Femur (tissue), 1 donor: ENCODE data around the gene MAD1L1.
"Not testable (repeated sequence)": the region's sequence is repeated elsewhere in the genome, so short reads cannot be mapped to it uniquely, and the experiment has no call there.

Experiments
- DNase-seq: peaks from one replicate; pipeline ENCODE4 v3.0.0-alpha.2; 2017

Gene MAD1L1

GRCh38 chr7:2170576-2171521, 61.9 kb downstream of the MAD1L1 start:
- no peak for DNase-seq

- no peak for DNase-seq
Observed at GRCh38 chr7:2169923-2170575, 62.7 kb downstream of the MAD1L1 start.

DNA sequence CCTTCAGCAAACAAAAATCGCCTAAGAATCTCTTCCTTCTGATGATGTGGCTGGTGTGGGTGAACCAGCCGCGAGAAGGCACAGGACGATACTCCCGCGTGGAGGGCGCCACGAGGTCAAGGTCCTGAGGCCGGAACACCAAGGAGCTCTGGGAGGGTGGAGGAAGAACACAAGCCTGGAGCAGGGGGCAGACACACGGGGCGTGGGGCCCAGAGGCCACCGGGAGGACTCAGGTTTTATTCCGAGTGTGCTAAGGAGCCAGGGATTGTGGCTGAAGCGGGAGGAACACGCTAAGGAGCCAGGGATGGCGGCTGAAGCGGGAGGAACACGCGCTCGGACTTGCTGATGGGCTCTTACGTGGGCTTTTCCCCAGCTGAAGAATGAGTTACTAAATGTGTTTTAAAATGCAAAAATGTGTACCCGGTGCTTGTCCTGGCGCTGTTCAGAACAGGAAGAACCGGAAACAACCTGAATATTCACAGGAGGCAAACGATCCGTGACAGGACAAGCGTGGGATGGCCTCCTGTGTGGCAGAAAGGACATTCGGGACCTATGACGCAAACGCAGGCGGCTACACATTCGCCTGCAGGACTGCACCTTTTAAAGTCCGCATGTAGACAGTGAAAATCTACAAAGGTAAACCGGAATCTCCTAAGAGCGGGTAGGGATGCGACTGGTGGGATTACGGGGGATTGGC, 64.0 kb downstream of the MAD1L1 start:
- no peak for DNase-seq

GRCh38 chr7:2166625-2167280, 66.0 kb downstream of the MAD1L1 start:
- no peak for DNase-seq

GRCh38 chr7:2165610-2166594, 66.8 kb downstream of the MAD1L1 start:
- DNase-seq: peak; percentile 69

- no peak for DNase-seq
Observed at GRCh38 chr7:2165239-2165609, 67.5 kb downstream of the MAD1L1 start.

DNA sequence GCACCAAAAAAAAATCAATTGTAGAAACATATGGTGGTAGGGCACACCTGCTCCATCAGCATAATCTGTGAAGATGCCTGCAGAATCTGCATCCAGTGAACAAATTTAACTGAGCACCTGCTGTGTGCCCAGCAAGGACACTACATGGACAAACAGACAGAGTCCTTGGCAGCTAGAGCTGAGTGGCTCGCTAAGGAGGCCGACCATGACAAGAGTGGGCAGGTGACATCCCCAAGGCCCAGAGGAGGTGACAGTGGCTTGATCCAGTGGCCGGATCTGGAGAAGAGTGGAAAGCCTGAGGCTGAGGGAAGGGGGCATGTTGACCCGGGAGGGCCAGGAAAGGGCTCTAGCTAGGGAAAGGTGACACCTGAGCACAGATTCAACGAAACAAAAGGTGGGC, 68.1 kb downstream of the MAD1L1 start:
- DNase-seq: no peak

DNA sequence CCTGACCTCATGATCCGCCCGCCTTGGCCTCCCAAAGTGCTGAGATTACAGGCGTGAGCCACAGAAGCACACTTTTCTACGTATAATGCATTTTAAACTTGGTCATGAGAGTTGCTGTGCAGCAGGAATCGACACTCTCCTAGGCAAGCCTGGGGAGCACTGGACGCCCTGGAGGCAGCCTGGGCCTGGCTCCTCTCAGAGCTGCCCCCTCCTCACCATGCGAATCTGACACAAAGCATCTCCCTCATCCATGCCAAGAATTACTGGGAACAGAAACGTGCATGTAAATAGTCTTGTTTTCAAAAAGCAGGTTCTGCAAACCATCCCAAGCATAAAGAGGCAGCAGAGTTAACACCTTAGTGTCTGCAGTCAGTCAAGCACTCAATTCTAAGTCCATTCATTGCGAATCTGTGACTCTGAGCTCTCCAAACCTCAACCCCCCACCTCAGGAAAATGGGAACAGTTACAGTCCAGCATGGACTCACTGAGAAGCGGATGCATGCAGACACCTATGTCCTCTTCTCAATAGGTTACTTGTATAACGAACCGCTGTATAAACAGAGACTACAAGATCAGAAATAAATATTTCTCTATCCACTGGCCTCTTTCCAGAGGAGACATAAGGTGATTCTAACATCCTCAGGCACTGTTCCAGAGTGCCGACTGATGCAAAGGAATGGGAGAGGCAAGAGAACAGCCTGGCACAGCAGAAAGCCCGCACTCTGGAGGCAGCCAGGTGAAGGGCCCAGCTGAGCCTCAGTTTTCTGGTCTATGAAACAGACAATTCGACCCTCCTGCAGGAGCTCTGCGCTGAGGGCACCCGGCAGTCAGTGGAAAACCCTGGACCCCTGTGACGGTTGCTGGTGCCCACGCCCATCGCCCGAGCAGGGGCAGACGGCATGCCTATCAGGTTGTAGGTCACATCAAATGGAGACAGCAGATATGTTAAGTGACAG, 68.9 kb downstream of the MAD1L1 start:
- no peak for DNase-seq

- no peak for DNase-seq
Observed at GRCh38 chr7:2162959-2163358, 69.8 kb downstream of the MAD1L1 start.

GRCh38 chr7:2162004-2162902, 70.5 kb downstream of the MAD1L1 start:
- not testable (repeated sequence) for DNase-seq

DNA sequence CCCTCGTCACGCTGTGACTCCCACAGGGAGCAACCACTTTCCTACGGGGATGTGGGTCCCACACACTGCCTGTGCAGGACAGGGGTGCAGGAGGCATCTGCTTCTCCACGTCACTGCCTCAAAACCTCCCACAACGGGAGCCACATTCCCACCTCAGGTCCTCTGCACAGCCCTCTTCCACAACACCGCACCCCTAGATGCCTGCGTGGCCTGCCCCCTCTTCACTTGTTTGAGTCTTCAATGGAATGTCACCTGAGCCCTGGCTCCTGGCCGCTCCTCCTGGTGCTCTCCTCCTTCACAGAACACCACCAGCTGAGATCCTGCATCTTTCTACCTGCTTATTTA, 73.6 kb downstream of the MAD1L1 start:
- DNase-seq: peak; percentile 13

DNA sequence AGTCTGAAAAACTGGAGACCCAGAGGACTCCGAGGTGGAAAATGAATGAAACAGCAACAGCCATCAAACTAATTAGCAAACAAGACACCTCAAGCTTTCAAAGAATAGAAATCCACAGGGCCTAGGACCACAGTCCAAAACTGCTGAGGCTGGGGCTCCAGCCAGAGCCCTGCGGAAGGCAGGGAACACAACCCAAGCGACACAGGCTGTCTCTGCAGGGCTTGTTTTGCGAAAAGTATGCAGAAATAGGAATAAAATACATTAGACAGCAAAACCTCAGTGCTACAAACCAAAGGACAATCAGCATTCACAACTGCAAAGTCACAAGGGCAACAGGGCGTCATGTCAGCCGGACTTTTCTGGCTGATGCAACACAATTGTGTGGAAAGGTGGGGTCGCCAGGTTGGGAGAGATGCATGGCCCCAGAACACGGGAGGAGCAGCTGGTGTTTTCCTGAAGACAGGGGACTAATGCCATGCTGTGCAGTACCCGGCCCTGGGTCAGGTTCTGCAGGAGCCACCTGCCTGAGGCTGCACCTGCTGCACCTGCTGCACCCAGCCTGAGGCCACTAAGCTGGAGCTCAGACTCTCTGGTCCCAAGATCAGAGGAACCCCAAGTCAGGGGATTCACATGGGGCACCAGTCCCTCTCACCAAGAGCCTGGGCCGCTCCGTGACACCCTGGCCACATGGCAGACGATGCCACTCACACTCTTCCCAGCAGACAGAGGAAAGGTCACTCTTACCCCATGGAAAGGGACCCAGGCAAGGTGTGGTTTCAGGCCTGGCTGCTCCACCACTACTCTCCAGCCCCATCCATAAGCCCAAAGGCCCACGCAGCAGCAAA, 74.2 kb downstream of the MAD1L1 start:
- no peak for DNase-seq

- DNase-seq: peak; percentile 73
Observed at GRCh38 chr7:2157473-2158279, 75.1 kb downstream of the MAD1L1 start.

DNA sequence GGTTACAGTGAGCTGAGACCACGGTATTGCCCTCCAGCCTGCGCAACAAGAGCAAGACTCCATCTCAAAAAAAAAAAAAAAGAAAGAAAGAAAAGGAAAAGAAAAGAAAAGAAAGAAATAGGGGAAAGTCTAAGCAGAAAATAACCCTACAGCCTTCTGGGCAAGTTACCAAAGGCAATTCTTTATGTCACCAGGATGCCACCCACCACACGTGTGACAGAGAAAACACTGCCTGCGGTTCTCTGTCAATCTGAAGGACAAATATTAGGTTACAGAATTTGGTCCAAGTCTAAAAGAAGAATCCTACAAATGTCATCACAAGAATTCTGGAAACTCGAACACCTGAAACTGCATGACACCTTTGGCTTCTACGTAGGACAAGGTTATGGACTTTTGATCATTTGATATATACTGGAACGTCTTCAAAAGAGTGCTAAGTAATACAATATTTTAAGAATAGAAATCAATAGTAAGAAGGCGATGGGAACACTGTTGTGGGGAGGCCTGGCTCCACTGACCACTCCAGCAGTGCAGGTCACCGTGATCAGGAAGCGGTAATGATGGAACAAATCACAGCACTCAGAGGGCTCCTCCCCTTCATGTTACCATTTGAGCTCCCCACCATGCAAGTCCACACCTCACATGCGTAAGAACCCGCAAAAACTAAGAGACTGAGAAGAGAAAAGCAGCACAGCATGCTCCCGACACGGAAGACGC, 75.8 kb downstream of the MAD1L1 start:
- no peak for DNase-seq

DNA sequence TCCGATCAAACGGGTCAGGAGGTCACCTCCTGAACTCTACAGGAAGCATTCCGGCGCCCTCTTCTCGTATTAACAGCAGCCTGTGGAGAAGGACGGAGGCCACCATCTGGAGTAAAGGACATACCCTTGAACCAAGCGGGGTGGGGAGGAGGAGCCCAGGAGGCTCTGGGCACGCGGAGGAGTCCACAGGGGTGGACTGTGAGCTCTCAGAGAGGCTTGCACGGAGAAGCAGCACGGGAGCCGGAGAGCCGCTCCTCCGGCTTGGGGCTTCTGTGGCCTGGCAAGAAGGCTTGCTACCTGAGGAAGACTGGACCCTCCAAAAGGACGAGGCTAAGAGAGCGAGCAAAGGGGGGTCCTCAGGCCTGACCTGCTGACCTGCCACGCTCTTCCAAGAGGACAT, 77.9 kb downstream of the MAD1L1 start:
- no peak for DNase-seq

DNA sequence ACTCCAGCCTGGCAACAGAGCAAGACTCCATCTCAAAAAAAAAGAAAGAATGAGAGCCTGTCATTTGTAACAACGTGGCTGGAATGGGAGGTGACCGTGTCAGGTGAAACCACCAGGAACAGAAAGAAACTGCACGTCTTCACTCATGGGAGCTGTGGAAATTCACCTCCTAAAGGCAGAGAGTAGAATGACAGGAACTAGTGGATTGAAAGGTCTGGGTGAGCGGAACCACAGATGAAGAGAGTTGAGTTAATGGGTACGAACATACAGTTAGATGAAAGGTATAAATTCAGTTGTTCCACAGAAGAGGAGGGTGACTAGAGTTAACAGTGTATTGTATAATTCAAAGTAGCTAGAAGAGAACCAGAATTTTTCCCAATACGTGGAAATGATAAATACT, 78.6 kb downstream of the MAD1L1 start:
- DNase-seq: no peak

- no peak for DNase-seq
Observed at GRCh38 chr7:2152646-2153045, 80.1 kb downstream of the MAD1L1 start.
